NCI-H69 (cell line): ENCODE results near the gene PITPNC1.
"Not testable (repeated sequence)": the region's sequence is repeated elsewhere in the genome, so short reads cannot be mapped to it uniquely, and the experiment has no call there.

Source experiments
- DNase-seq: peaks from one replicate; lab custom pipeline; 2025; lab: John Stamatoyannopoulos, UW

The PITPNC1 gene

DNA sequence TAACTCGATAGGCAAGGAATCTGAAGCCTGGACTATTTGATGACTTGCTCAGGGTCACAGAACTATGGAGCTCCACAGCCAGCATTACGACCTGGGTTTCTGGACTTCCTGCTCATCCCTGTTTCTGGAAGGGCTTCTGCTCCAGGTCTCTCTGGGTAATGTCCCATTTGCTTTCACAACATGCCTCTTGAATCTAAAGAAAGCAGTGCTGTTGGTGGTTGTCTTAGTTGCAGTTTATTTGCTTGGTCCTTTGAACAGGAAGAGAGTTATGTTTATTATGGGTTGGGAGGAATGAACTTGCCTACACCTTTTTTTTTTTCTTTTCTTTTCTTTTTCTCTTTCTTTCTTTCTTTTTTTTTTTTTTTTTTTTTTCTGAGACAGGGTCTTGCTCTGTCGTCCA is 84.8 kb downstream of the PITPNC1 start:
- no peak for DNase-seq

DNA sequence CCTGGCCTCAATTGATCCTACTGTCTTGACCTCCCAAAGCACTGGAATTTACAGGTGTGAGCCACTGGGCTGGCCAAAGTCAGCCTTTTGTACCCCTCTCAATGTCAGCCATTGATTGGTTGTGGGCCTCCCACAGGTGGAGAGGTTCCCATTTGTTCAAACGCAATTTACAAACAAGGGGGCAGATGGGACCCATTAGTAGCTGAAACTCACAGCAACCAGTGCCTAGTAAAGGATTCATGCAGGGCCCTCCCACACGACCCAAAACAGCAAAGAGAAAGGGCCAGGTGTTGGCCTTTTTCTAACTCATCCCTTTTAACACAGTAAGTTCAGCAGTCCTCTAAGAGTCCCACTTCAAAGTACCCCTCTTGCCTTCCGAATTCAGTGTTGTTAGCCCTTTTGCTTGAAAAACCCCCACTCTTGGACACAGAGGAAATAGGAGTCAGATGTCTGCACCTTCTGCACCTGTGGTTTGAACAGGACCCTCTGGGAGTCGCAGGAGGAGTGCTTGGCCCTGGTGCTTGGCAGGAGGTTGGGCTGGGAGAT is 89.2 kb downstream of the PITPNC1 start:
- peak; percentile 77 for DNase-seq

DNA sequence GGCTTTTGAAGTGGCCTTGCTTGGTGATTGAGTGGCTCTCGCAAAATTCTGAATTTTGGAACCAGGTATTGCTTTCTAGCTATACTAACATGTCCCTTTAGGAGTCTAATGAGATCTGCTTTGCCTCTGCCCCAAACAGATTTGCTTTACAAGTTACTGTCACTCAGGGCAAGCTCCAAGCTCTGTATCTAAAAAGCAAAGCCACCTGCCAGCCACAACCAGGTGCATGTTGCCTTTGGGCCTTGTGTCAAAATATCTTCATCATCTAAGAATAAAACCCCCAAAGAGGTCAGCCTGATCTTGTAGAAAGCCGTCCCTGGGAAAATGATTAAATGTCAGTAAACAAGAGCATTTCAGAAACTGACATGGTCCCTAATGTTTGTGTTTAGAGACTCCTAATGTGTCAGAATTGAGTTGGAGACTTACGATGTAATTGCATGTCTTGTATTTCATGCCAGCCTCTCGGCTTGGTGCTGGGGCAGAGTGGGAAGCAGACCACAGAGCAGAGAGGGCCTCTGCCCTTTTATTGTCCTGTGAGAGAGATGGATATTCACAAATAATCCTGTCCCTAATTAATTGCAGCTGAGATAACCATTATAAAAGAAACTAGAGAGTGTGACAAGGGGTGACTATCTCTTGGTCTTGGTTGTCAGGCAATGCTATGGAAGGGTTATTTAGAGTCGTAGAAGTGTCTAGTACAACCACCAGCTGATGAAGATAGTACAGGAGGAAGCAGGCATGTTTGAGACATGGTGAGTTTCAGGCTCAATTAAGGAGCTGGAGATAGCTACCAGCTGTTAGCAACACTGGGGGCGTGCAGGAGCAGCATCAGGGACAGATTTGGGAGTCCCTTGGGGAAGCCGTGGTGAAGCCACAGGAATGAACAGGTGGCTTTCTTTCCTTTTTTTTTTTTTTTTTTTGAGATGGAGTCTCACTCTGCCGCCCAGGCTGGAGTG is 90.7 kb downstream of the PITPNC1 start:
- peak; percentile 83 for DNase-seq

DNA sequence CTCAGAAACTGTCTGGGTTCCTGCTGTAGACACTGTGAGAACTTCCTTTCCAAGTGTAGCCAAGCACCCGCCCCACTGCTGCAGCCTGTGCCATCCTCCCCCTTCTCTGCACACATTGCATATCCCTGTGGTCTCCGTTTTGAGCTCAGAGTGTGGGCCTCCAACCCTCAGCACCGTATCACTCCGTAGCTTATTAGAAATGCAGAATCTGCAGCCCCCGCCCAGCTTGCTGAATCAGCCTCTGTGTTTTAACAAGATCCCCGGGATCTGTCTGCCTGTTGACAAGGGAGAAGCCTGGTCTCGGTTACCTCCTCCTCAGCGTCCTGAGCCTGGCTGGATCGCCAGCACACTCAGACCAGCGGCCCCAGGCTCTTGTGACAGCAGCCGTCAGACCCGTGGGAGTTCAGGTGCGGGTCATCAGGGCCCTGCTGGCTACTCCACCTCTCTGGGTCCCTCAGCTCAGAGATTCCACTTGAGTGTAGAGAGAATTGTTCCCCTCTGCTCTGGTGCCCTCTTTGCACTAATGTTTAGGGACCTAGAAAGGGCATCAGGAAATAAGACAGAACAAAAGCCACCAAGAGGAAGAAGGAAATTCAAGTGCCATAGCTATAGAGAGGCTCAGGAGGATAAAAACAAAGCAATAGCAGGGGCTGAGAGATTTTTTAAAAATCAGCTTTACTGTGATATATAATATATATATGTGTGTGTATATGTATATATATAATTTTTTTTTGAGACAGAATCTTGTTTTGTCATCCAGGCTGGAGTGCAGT is 92.3 kb downstream of the PITPNC1 start:
- DNase-seq: peak; percentile 28

DNA sequence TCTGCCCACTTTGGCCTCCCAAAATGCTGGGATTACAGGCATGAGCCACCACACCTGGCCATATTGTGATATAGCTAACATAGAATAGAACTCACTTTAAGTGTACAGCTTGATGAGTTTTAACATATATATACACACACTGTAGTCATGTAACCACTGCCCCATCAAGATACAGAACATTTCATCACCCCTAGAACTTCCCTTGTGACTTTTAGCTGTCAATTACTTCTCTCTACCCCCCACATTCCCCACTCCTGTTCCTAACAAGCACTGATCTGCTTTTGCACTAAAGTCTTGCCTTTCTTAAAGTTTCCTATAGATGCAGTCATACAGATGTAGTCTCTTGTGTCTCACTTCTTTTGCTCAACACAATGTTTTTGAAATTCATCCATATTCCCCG is 93.1 kb downstream of the PITPNC1 start:
- DNase-seq: no peak

DNA sequence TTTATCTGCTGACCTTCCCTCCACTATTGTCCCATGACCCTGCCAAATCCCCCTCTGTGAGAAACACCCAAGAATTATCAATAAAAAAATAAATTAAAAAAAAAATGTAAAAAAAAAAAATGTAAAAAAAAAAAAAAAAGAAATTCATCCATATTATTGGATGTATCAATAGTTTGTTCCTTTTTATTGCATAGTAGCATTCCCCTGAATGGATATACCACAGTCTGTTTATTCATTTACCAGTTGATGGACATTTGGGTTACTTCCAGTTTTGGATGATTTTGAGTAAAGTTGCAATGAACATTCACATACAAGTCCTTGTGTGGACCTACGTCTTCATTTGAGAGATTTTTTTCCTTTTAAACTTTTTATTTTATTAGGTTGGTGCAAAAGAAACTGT is 94.0 kb downstream of the PITPNC1 start:
- DNase-seq: no peak

DNA sequence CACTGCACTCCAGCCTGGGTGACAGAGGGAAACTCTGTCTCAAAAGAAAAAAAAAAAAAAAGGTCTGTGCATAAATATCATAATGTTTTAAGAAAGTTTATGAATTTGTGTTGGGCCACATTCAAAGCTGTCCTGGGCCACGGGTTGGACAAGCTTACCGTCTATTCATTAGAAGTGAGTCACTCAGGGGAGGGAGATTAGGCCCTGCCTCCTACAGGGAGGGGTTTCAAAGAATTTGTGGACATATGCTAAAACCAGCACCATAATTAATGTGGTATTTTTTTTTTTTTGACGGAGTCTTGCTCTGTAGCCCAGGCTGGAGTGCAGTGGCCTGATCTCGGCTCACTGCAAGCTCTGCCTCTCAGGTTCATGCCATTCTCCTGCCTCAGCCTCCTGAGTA is 95.5 kb downstream of the PITPNC1 start:
- peak; percentile 13 for DNase-seq

DNA sequence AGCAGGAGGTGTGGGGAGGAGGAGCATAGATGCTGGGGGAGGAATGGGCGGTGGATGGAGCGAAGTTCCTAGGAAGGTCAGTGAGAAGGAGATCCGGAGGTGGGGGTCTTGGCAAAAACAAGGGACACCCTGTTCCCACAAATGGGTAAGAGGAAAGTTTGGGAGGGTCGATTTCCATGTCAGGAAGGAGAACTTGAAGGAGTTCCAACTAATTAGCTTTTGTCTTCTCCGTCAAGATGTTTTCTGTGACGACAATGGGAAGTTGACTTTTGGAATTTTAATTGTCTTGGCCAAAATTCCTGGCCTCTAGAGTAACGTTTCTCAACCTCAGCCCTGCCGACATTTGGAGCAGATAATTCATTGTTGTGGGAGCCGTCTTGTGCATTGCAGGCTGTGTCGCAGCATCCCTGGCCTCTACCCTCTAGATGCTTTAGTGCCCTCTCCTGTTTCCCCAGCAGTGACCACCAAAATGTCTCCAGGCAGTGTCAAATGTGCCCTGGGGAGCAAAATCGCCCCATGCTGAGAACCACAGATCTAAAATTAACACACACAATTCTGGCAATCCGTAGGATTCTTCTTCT is 97.1 kb downstream of the PITPNC1 start:
- no peak for DNase-seq

DNA sequence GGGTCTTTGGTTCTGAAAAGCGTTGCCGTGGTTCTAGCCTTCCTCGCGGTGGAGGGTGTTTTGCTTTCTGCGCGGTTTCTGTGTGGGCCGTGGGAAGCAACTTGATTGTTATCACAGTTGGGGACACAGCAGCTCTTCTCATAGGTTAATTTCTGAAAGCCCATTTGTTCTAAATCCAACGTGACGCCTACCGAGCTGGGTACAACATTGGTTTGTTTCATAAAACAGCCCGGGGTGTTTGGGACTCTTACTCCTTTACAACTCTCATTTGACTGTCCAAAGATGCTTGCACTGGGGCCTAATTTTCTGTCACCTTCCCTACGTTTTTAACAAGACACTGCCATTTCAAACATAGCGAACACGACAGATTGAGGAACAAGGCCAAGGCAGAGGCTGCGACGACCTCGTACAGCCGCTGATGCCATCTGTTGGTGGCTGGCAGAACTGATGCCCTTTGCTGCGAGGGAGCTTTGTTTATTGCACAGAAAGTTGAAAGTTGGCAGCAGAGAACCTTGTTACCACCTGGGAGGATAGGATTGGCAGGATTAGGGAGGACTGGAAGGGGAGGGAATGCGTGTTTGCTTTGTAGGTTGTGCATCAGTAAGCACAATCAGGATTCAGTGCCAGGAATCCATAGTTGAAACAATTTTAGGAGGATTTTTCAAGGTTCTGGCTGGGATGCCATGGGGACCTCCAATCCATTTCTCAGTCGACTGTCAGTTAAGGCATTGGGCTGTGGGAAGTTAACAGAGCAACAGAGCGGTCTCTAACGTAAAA is 98.3 kb downstream of the PITPNC1 start:
- DNase-seq: peak; percentile 89

DNA sequence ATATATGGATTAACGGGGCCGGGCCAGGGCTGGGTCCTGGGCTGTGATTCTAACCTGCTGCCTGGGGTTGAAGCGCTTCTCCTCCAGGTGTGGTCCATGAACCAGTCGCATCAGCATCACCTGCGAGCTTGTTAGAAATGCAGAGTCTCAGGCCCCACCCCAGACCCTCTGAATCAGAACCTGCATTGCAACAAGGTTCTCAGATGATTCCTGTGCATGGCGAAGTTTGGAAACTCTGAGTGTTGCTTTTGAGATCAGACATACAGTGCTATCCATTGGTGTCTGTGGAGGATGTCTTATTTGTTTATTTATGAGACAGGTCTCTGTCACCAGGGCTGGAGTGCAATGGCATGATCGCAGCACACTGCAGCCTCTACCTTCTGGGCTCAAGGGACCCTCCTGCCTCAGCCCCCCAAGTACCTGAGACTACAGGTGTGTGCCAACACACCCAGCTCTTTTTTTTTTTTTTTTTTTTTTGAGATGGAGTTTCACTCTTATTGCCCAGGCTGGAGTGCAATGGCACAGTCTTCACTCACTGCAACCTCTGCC is 99.8 kb downstream of the PITPNC1 start:
- no peak for DNase-seq

DNA sequence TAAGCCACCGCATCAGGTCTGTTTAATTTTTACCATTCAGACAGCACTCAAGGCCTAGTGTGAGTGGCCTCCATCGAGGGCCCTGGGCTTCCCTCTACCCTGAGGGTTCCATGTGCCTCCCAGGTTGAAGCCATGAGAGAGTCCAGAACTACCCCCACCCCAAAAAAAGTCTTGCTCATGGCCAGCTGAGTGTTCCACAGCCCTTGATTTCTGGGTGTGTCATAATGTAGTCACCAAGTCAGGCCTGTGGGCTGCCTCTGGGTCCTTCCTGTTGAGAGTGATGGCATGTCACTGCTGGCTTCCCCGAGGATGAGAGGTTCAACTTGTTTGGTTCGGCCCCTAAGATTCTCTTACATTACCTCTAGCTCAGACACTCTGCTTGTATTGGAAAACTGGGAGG is 100.6 kb downstream of the PITPNC1 start:
- DNase-seq: no peak

DNA sequence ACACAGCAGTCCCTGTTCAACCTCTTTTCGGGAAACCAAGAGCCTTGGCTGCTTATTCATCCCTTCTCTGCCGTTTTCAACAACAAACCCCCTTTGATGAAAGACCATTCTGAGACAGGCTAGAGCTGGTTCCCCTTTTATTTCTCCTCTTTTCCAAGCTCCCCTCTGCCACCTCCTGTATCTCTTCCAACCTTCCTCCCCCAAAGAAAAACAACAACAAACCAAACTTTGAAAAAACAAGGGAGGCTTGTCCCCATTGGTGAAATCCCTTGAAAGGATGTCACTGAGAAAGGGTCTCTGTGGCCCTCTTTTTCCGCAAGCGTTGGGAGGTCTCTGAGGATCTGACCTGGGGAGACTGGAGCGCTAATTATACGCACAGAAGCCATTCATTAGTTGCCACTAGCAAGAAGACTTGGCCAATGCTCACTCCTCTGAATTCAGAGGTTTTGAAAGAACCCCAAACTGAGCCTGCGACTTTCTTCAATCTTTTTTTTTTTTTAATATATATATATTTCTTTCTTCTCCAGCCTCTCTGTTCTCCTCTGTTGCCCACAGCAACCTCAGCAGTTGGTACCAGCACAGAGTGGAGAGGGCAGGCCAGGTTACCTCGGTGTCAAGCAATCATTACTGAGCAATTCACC is 101.4 kb downstream of the PITPNC1 start:
- no peak for DNase-seq

DNA sequence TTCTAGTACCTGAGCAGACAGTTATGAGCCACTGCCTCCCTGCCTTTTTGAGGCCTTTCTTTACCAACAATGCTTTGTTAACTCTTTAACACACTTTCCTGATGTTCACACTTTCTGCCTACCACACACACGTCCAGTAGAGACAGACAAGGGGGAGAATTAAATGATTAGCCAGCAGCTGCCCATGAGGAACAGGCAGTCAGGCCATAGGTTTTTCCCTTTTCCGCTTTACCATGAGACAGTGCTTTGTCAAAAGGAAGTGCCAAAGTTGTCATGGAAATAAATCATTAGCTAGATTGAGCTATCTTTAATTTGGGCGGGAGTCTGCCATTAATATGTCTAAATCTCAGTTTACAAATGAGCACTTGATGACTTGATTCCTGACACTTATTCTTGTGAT is 102.1 kb downstream of the PITPNC1 start:
- no peak for DNase-seq

DNA sequence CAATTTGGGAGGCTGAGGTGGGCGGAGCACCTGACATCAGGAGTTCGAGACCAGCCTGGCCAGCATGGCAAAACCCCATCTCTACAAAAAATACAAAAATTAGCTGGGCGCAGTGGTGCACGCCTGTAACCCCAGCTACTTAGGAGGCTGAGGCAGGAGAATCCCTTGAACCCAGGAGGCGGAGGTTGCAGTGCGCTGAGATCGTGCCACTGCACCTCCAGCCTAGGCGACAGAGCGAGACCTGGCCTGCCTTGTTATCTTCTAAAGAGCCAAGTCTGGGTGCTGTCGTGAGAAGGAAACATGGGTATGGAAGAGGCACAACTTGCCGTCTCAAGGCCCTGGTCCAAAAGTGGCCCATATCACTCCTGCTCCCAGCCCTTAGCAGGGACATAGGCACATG is 103.9 kb downstream of the PITPNC1 start:
- DNase-seq: not testable (repeated sequence)

DNA sequence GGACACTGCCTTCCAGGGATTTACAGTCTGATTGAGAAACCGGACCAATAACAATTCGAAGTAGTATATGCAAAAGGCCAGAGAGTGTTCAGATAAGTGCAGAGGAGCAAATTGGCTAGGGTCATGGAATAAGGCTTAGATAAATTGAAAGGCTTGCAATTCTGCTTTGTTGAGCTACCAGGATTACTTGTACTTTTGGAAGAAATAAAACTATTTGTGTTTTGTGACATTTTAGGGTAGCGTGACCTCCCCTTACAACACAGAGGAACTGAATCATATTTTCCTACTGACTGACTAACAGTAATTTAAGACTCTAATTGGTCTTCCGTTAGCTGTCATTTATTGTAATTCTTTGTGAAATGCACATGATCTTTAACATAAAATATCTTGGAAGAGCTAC is 104.7 kb downstream of the PITPNC1 start:
- DNase-seq: no peak

DNA sequence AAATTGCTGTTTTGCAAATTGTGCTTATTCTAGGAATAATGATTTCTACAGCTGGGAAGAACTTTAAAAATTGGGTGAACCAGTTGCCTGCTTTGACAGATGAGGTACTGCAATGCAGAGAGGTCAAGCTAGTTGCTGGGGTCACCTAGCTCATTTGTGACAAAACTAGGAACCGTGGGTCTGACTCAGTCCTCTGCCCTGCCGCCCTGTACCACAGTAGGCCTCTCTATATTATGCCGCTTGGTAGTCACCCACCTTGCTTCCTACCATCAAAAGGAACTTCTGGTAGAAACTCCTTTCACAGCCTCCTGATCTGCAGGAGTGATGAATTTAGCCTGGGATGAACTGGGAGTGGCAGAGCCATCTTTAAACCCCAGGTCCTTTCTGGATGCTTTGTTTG is 105.7 kb downstream of the PITPNC1 start:
- DNase-seq: no peak

DNA sequence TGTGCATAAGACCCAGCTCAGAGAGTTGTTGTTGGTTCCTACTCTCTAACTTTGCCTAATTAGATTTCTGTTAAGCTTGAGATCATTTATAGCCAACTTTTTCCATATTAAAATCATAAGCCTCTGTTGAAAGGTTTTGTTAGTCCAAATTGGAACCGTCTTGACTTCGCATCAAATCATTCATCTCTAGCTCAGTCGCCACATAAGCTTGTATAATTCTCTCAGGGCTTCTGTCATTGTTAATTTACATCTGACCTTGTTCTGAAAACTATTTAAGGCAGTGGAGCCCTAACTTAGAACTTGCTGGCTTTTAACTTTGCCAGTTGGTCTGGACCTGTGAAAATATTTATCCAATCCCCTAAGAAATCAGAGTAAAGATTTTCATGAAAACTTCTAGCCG is 107.2 kb downstream of the PITPNC1 start:
- no peak for DNase-seq

DNA sequence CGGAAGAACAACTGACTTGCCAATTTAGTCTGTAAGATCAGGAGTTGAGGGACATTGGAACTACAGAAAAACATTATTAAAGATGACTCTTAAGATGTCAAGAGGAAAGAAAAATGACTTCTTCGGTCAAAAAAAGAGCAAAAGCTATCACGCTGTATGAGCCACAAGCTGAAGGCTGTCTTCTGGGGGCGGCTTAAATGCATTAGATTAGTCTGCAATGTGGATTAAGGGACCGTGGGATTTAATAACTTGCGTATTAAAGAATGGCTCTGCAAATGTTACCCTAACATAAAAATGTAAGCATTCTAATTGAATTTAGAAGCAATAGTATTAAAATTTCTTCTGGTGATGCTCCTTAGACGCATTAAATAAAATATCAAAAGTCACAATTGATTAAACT is 108.6 kb downstream of the PITPNC1 start:
- no peak for DNase-seq

DNA sequence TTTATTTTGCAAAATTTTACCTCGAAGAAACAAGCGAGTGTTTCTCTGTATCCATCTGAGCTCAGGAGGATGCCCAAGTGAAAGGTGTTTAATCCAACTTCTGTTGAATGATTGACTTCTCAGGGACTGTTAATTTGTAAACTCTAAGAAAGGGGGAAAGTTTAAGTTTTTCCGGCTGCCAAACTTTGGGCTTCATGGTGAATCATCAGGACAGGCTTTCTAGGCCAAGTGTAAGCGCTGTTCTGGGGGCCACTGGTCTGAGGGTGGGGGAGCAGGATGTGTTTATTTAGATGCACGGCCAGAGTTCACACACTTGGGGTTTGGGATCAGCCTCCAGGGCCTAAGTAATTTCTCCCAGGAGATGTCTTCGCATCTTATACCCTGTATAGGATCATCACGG is 110.4 kb downstream of the PITPNC1 start:
- DNase-seq: no peak

DNA sequence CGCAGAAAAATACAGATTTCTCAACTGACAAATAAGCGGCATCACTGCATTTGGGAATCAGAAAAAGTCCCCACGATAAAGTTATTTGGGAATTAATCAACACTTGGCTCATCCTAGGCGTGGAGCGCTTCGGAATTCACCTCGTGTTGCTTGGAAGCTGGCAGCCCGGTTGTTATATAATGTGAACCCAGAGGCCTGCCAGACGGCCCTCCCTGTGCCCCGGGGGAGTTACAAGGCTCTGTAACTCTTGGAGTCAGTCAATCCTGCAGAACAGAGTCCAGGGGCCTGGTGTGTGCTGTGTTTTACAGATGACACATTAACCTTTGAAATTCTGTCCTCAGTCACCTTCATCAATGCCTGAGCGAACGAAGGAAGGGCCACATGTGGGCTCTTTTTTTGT is 111.1 kb downstream of the PITPNC1 start:
- DNase-seq: no peak

DNA sequence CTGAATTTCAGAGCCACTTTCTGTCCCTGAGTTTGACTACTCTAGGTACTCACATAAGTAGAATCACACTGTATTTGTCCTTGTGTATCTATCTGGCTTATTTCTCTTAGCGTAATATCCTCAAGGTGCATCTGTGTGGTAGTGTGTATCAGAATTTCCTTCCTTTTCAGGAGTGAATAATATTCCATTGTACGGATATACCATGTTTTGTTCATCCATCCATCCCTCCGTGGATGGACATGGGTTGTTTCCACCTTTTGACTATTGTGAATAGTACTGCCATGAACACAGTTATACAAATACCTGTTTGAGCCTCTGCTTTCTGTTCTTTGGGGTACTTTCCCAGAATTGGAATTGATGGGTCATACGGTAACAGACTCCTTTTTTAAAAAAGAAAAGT is 111.7 kb downstream of the PITPNC1 start:
- DNase-seq: no peak
